Neural progenitor cell (in vitro differentiated cells): Measurements from ENCODE around the gene KCNK3. TPM values are rescaled to one million over a fixed set of nuclear protein-coding genes. Genes with fewer than 3 reads are reported as not detected.

Experiments used
- DNase-seq: peaks from one replicate; pipeline ENCODE4 v3.0.0-alpha.2; 2016; ENCODE audit warnings: low spot score
- H2AFZ ChIP-seq: fragments of 200-600 bp; sonication (generic); replicated peaks from 2 replicates; pipeline ENCODE4 v1.6.1; 2016; ENCODE audit warnings: antibody characterized with exemption
- H3F3A ChIP-seq: fragments of 200-600 bp; sonication (generic); 2 replicates; pipeline ENCODE4 v1.6.1; 2016; ENCODE audit warnings: antibody characterized with exemption, low read depth
- H3K27ac ChIP-seq: fragments of 200-600 bp; sonication (generic); 2 replicates; pipeline ENCODE4 v1.5.1; 2016; ENCODE audit warnings: mild to moderate bottlenecking
- H3K27me3 ChIP-seq: fragments of 200-600 bp; sonication (generic); 2 replicates; pipeline ENCODE4 v1.6.1; 2016; ENCODE audit warnings: mild to moderate bottlenecking, moderate library complexity
- H3K36me3 ChIP-seq: fragments of 200-600 bp; sonication (generic); 2 replicates; pipeline ENCODE4 v1.5.1; 2016
- H3K4me1 ChIP-seq: fragments of 200-600 bp; sonication (generic); 2 replicates; pipeline ENCODE4 v1.6.1; 2016; ENCODE audit warnings: mixed run types
- H3K4me2 ChIP-seq: fragments of 200-600 bp; sonication (generic); 2 replicates; pipeline ENCODE4 v1.6.1; 2016
- H3K4me3 ChIP-seq: fragments of 200-600 bp; sonication (generic); 2 replicates; pipeline ENCODE4 v1.5.1; 2016
- H3K79me2 ChIP-seq: fragments of 200-600 bp; sonication (generic); 2 replicates; pipeline ENCODE4 v1.6.1; 2016; ENCODE audit warnings: low read depth
- H3K9ac ChIP-seq: fragments of 200-600 bp; sonication (generic); 2 replicates; pipeline ENCODE4 v1.6.1; 2016
- H3K9me3 ChIP-seq: fragments of 200-600 bp; sonication (generic); 2 replicates; pipeline ENCODE4 v1.5.1; 2016; ENCODE audit warnings: low read depth
- H4K20me1 ChIP-seq: fragments of 200-600 bp; sonication (generic); 2 replicates; pipeline ENCODE4 v1.6.1; 2016; ENCODE audit warnings: low read depth
- H3K27ac Mint-ChIP-seq: 3 replicates; pipeline ENCODE4 v1.8.0; 2021; ENCODE audit warnings: mixed read lengths
- H3K27me3 Mint-ChIP-seq: 2 replicates; pipeline ENCODE4 v1.8.0; 2022; ENCODE audit warnings: low read depth, mild to moderate bottlenecking, inconsistent platforms, moderate library complexity, mixed read lengths; ENCODE audit not compliant: insufficient read depth
- H3K36me3 Mint-ChIP-seq: 3 replicates; pipeline ENCODE4 v1.8.0; 2021; ENCODE audit warnings: mixed read lengths
- H3K4me1 Mint-ChIP-seq: 3 replicates; pipeline ENCODE4 v1.8.0; 2021; ENCODE audit warnings: mixed read lengths
- H3K4me3 Mint-ChIP-seq: 3 replicates; pipeline ENCODE4 v1.8.0; 2021; ENCODE audit warnings: mild to moderate bottlenecking, moderate library complexity, mixed read lengths
- H3K9me3 Mint-ChIP-seq: 3 replicates; pipeline ENCODE4 v1.8.0; 2020; ENCODE audit warnings: mixed read lengths
- CTCF ChIP-seq: fragments of 200-600 bp; sonication (generic); IDR thresholded peaks from 2 replicates; pipeline ENCODE4 v1.5.1; 2017; ENCODE audit warnings: antibody characterized with exemption, mild to moderate bottlenecking
- EZH2 ChIP-seq: fragments of 200-600 bp; sonication (generic); IDR thresholded peaks from 2 replicates; pipeline ENCODE4 v1.6.1; 2017; ENCODE audit warnings: antibody characterized with exemption, mild to moderate bottlenecking, moderate library complexity
- EZH2phosphoT487 ChIP-seq: fragments of 200-600 bp; sonication (generic); IDR thresholded peaks from 2 replicates; pipeline ENCODE4 v1.6.1; 2017; ENCODE audit warnings: antibody characterized with exemption
- total RNA-seq: library from RNA; depleted of rRNA; stranded (reverse); fragments of >200 nt; gene quantifications from 2 replicates; pipeline ENCODE4 v1.2.3, GENCODE V29; 2015; ENCODE audit warnings: low replicate concordance

Gene KCNK3
- total RNA-seq, 1 donor from 2014 or later = not detected

GRCh38 chr2:26685989-26686839 is 6.3 kb upstream of the KCNK3 start:
- no peaks in the 10 kb centered on the region for H3K36me3 Mint-ChIP-seq
- H3F3A ChIP-seq = no peaks in the 10 kb centered on the region
- H3K36me3 ChIP-seq = no peaks in the 10 kb centered on the region
- no peak overlapping the region for H3K9ac ChIP-seq
- no peak overlapping the region for H3K4me2 ChIP-seq
- H3K9me3 Mint-ChIP-seq = no peaks in the 10 kb centered on the region
- peak; percentile 38 for DNase-seq
- H3K27ac Mint-ChIP-seq = peak overlapping the region; percentile 55
- H4K20me1 ChIP-seq = no peaks in the 10 kb centered on the region
- no peaks in the 10 kb centered on the region for H3K79me2 ChIP-seq
- no peak overlapping the region for H3K27ac ChIP-seq
- no peak overlapping the region for H3K4me3 ChIP-seq
- no peak for TF ChIP-seq EZH2
- TF ChIP-seq CTCF = no peak
- TF ChIP-seq EZH2phosphoT487 = no peak
- H2AFZ ChIP-seq = no peak overlapping the region
- H3K4me1 ChIP-seq = peaks cover 11% of the 10 kb centered on the region
- peaks cover 31% of the 10 kb centered on the region for H3K27me3 ChIP-seq
- H3K4me3 Mint-ChIP-seq = no peak overlapping the region
- H3K27me3 Mint-ChIP-seq = peaks cover 23% of the 10 kb centered on the region
- H3K4me1 Mint-ChIP-seq = peaks cover 24% of the 10 kb centered on the region
- no peaks in the 10 kb centered on the region for H3K9me3 ChIP-seq

- Mint-ChIP-seq H3K4me3 (no peak overlapping the region), H3K36me3 (no peaks in the 10 kb centered on the region), H3K4me1 (peaks cover 28% of the 10 kb centered on the region), H3K27me3 (peaks cover 21% of the 10 kb centered on the region), H3K27ac (no peak overlapping the region), H3K9me3 (no peaks in the 10 kb centered on the region)
- peaks cover 11% of the 10 kb centered on the region for H3K4me1 ChIP-seq
- no peaks in the 10 kb centered on the region for H3K79me2 ChIP-seq
- no peaks in the 10 kb centered on the region for H4K20me1 ChIP-seq
- H3F3A ChIP-seq = no peaks in the 10 kb centered on the region
- no peak overlapping the region for H3K9ac ChIP-seq
- H3K4me3 ChIP-seq = no peak overlapping the region
- no peak overlapping the region for H3K4me2 ChIP-seq
- TF ChIP-seq EZH2 = no peak
- no peak for TF ChIP-seq CTCF
- no peak for TF ChIP-seq EZH2phosphoT487
- peaks cover 42% of the 10 kb centered on the region for H3K27me3 ChIP-seq
- no peak for DNase-seq
- no peaks in the 10 kb centered on the region for H3K36me3 ChIP-seq
- H3K9me3 ChIP-seq = no peaks in the 10 kb centered on the region
- no peak overlapping the region for H3K27ac ChIP-seq
- H2AFZ ChIP-seq = no peak overlapping the region
Observed at GRCh38 chr2:26687328-26687727, 5.2 kb upstream of the KCNK3 start.

- H3K9me3 ChIP-seq = no peaks in the 10 kb centered on the region
- H3K27ac ChIP-seq = no peak overlapping the region
- no peak for TF ChIP-seq EZH2phosphoT487
- no peak for TF ChIP-seq EZH2
- TF ChIP-seq CTCF = no peak
- peaks cover 43% of the 10 kb centered on the region for H3K27me3 ChIP-seq
- no peaks in the 10 kb centered on the region for H3K36me3 Mint-ChIP-seq
- no peak overlapping the region for H3K9ac ChIP-seq
- H4K20me1 ChIP-seq = peaks cover 1% of the 10 kb centered on the region
- no peak overlapping the region for H3K4me3 Mint-ChIP-seq
- no peaks in the 10 kb centered on the region for H3K9me3 Mint-ChIP-seq
- no peak overlapping the region for H3K4me3 ChIP-seq
- peaks cover 11% of the 10 kb centered on the region for H3K4me1 ChIP-seq
- H3F3A ChIP-seq = peaks cover under 1% of the 10 kb centered on the region
- H3K79me2 ChIP-seq = no peaks in the 10 kb centered on the region
- no peak overlapping the region for H3K27ac Mint-ChIP-seq
- DNase-seq = peak; percentile 60
- H3K27me3 Mint-ChIP-seq = peaks cover 21% of the 10 kb centered on the region
- H2AFZ ChIP-seq = no peak overlapping the region
- no peaks in the 10 kb centered on the region for H3K36me3 ChIP-seq
- peaks cover 28% of the 10 kb centered on the region for H3K4me1 Mint-ChIP-seq
- no peak overlapping the region for H3K4me2 ChIP-seq
Observed at GRCh38 chr2:26687801-26688200, 4.7 kb upstream of the KCNK3 start.
